ENCODE measurements around the gene SEMA4A.
"Not testable (repeated sequence)": the region's sequence is repeated elsewhere in the genome, so short reads cannot be mapped to it uniquely, and the experiment has no call there.

The SEMA4A gene

DNA sequence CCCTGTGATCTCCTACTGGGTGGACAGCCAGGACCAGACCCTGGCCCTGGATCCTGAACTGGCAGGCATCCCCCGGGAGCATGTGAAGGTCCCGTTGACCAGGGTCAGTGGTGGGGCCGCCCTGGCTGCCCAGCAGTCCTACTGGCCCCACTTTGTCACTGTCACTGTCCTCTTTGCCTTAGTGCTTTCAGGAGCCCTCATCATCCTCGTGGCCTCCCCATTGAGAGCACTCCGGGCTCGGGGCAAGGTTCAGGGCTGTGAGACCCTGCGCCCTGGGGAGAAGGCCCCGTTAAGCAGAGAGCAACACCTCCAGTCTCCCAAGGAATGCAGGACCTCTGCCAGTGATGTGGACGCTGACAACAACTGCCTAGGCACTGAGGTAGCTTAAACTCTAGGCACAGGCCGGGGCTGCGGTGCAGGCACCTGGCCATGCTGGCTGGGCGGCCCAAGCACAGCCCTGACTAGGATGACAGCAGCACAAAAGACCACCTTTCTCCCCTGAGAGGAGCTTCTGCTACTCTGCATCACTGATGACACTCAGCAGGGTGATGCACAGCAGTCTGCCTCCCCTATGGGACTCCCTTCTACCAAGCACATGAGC lies 23.3 kb downstream of the SEMA4A start:
- Histone ChIP-seq H3K36me3 (ENCODE audit: control insufficient read depth in 5 of 5, insufficient read depth in 5 of 5, low read length in 5 of 5) (peaks cover 0 to 17% (median 14%) of the 10 kb centered on the region in 5 donors), H3K27me3 (ENCODE audit: control insufficient read depth in 5 of 5, insufficient read depth in 4 of 5, low read length in 5 of 5) (peaks cover 0 to 3% (median 0%) of the 10 kb centered on the region in 5 donors), H3K4me3 (ENCODE audit: low read depth in 1 of 5, low read length in 5 of 5) (no peak overlapping the region), H3K9me3 (ENCODE audit: control insufficient read depth in 5 of 5, low read length in 5 of 5) (no peaks in the 10 kb centered on the region), H3K9ac (ENCODE audit: low read length in 5 of 5) (no peak overlapping the region), H3K4me1 (ENCODE audit: control insufficient read depth in 5 of 5, insufficient read depth in 5 of 5, low read length in 5 of 5) (no peaks in the 10 kb centered on the region), H3K27ac (ENCODE audit: low read depth, low read length) (no peak overlapping the region)

DNA sequence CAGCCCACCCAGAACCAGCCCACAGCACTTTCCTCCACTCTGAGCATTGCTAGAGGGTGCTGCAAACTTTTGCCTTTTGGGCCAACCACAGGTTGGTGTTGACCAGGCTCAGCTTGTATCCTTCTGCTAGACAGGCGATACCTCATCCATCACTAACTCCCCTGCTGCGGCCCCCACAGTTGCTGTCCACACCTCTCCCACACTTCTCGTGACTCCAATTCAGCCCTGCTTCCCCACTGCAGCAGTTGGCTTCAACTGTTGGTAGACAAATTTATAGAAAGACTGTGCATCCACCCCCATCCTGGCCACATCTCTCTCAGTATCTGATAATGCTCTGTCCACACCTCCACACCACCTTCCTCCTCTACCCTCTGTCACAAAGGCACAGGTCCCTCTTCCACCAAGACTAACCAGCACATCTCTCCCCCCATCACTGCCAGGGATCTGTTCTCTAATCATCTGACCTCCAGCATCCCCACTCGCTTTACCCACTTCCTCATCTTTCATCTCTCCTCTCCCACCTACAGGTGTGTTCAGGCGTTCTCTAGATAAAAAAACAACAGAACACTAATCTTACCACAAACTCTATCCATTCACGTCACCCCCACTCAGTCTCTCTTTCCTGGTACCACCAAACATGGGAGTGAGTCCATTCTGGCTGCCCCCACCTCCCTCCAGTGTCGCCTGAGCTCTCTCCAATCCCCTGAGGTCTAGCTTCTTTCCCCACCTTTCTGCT lies 24.7 kb downstream of the SEMA4A start:
- H3K9ac ChIP-seq (ENCODE audit: low read length in 5 of 5) = no peak overlapping the region
- peaks cover 0 to 3% (median 0%) of the 10 kb centered on the region in 5 donors for H3K27me3 ChIP-seq (ENCODE audit: control insufficient read depth in 5 of 5, insufficient read depth in 4 of 5, low read length in 5 of 5)
- no peak overlapping the region for H3K4me3 ChIP-seq (ENCODE audit: low read depth in 1 of 5, low read length in 5 of 5)
- H3K27ac ChIP-seq (ENCODE audit: low read depth, low read length) = no peak overlapping the region
- H3K9me3 ChIP-seq (ENCODE audit: control insufficient read depth in 5 of 5, low read length in 5 of 5) = no peaks in the 10 kb centered on the region
- H3K36me3 ChIP-seq (ENCODE audit: control insufficient read depth in 5 of 5, insufficient read depth in 5 of 5, low read length in 5 of 5) = peaks cover 0 to 17% (median 9%) of the 10 kb centered on the region in 5 donors
- no peaks in the 10 kb centered on the region for H3K4me1 ChIP-seq (ENCODE audit: control insufficient read depth in 5 of 5, insufficient read depth in 5 of 5, low read length in 5 of 5)

DNA sequence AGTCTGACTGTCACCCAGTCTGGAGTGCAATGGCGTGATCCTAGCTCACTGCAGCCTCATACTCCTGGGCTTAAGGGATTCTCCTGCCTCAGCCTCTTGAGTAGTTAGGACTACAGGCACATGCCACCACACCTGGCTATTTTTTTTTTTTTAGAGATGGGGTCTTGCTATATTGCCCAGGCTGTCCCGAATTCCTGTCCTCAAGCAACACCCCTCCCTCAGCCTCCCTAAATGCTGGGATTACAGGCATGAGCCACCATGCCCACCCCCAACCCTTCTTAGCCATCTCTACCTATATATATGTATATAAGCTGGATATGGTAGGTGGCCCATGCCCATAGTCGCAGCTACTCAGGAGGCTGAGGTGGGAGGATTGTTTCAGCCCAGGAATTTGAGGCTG lies 27.1 kb downstream of the SEMA4A start:
- H3K27me3 ChIP-seq (ENCODE audit: control insufficient read depth in 5 of 5, insufficient read depth in 4 of 5, low read length in 5 of 5) = peaks cover 0 to 3% (median 0%) of the 10 kb centered on the region in 5 donors
- H3K36me3 ChIP-seq (ENCODE audit: control insufficient read depth in 5 of 5, insufficient read depth in 5 of 5, low read length in 5 of 5) = peaks cover 0 to 17% (median 5%) of the 10 kb centered on the region in 5 donors
- no peaks in the 10 kb centered on the region for H3K4me1 ChIP-seq (ENCODE audit: control insufficient read depth in 5 of 5, insufficient read depth in 5 of 5, low read length in 5 of 5)
- no peak overlapping the region for H3K4me3 ChIP-seq (ENCODE audit: low read depth in 1 of 5, low read length in 5 of 5)
- H3K27ac ChIP-seq (ENCODE audit: low read depth, low read length) = no peak overlapping the region
- no peak overlapping the region for H3K9ac ChIP-seq (ENCODE audit: low read length in 5 of 5)
- no peaks in the 10 kb centered on the region for H3K9me3 ChIP-seq (ENCODE audit: control insufficient read depth in 5 of 5, low read length in 5 of 5)

DNA sequence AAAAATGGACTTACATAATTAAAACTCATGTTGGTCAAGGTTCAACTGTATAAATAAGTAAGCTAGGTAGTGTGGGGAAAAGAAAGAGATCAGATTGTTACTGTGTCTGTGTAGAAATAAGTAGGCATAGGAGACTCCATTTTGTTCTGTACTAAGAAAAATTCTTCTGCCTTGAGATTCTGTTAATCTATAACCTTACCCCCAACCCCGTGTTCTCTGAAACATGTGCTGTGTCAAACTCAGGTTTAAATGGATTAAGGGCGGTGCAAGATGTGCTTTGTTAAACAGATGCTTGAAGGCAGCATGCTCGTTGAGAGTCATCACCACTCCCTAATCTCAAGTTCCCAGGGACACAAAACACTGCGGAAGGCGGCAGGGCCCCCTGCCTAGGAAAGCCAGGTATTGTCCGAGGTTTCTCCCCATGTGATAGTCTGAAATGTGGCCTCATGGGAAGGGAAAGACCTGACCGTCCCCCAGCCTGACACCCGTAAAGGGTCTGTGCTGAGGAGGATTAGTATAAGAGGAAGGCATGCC lies 28.1 kb downstream of the SEMA4A start:
- H3K4me3 ChIP-seq (ENCODE audit: low read depth in 1 of 5, low read length in 5 of 5); H3K27ac ChIP-seq (ENCODE audit: low read depth, low read length): not testable (repeated sequence)
- H3K36me3 ChIP-seq (ENCODE audit: control insufficient read depth in 5 of 5, insufficient read depth in 5 of 5, low read length in 5 of 5) = peaks cover 0 to 13% (median 5%) of the 10 kb centered on the region in 5 donors

DNA sequence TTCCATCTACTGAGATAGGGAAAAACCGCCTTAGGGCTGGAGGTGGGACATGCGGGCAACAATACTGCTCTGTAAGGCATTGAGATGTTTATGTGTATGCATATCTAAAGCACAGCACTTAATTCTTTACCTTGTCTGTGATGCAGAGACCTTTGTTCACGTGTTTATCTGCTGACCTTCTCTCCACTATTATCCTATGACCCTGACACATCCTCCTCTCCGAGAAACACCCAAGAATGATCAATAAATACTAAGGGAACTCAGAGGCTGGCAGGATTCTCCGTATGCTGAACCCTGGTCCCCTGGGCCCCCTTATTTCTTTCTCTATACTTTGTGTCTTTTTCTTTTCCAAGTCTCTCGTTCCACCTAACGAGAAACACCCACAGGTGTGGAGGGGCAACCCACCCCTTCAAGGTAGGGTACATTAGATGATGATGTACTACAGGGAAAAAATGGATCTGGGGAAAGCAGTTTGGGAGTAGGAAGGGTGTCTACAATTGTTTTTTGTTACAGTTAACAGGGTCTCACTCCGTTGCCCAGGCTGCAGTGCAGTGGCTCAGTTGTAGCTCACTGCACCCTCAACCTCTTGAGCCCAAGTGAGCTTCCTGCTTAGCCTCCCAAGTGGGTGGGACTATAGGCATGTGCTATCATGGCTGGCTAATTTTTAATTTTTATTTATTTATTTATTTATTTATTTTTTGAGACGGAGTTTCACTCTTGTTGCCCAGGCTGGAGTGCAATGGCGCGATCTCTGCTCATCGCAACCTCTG lies 28.8 kb downstream of the SEMA4A start:
- not testable (repeated sequence) for H3K4me1 ChIP-seq (ENCODE audit: control insufficient read depth in 5 of 5, insufficient read depth in 5 of 5, low read length in 5 of 5); H3K36me3 ChIP-seq (ENCODE audit: control insufficient read depth in 5 of 5, insufficient read depth in 5 of 5, low read length in 5 of 5); H3K9ac ChIP-seq (ENCODE audit: low read length in 5 of 5); H3K9me3 ChIP-seq (ENCODE audit: control insufficient read depth in 5 of 5, low read length in 5 of 5); H3K27ac ChIP-seq (ENCODE audit: low read depth, low read length); H3K27me3 ChIP-seq (ENCODE audit: control insufficient read depth in 5 of 5, insufficient read depth in 4 of 5, low read length in 5 of 5); H3K4me3 ChIP-seq (ENCODE audit: low read depth in 1 of 5, low read length in 5 of 5)

More for the DNA sequence above, 28.1 kb downstream of the SEMA4A start:
- H3K9ac ChIP-seq (ENCODE audit: low read length in 5 of 5); H3K4me1 ChIP-seq (ENCODE audit: control insufficient read depth in 5 of 5, insufficient read depth in 5 of 5, low read length in 5 of 5); H3K27me3 ChIP-seq (ENCODE audit: control insufficient read depth in 5 of 5, insufficient read depth in 4 of 5, low read length in 5 of 5); H3K9me3 ChIP-seq (ENCODE audit: control insufficient read depth in 5 of 5, low read length in 5 of 5): not testable (repeated sequence)

DNA sequence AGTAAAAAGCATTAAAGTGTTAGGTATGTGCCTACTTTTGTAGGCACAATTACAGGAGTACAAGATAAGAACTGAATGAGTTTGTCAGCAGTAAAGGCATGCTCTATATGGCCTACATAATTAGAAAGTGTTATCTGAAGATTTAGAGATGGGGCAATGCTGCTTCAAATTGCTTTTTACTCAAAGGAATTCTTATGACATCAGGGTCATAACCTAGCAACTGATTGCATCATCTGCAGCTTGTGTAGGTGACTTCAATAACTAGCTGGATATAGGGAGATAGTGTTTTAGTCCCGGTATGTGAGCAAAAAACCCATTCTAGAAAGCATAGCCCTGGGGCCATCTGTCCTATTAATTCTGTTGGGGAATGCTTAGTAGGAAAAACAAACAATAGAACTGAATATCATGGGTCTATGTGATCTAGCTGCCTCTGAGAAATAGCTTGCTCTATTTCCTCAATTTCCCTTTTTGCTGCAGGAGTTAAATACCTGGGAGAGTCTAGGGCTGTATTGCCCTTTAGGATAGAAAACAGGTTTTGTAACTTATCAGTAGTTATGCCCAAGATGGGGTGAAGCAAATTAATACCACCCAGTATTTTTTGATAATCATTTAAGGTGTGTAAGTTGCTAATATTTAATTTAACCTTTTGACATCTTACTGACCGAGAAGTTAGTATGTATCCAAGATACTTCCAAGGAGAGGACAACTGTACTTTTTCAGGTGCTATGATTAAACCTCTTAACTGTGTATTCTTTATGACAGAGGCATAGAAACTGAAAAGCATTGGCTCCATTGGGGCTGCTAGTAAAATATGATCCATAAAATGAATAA lies 33.2 kb downstream of the SEMA4A start:
- H3K4me3 ChIP-seq (ENCODE audit: low read depth in 1 of 5, low read length in 5 of 5); H3K36me3 ChIP-seq (ENCODE audit: control insufficient read depth in 5 of 5, insufficient read depth in 5 of 5, low read length in 5 of 5); H3K9me3 ChIP-seq (ENCODE audit: control insufficient read depth in 5 of 5, low read length in 5 of 5); H3K4me1 ChIP-seq (ENCODE audit: control insufficient read depth in 5 of 5, insufficient read depth in 5 of 5, low read length in 5 of 5); H3K27me3 ChIP-seq (ENCODE audit: control insufficient read depth in 5 of 5, insufficient read depth in 4 of 5, low read length in 5 of 5); H3K27ac ChIP-seq (ENCODE audit: low read depth, low read length); H3K9ac ChIP-seq (ENCODE audit: low read length in 5 of 5): not testable (repeated sequence)

DNA sequence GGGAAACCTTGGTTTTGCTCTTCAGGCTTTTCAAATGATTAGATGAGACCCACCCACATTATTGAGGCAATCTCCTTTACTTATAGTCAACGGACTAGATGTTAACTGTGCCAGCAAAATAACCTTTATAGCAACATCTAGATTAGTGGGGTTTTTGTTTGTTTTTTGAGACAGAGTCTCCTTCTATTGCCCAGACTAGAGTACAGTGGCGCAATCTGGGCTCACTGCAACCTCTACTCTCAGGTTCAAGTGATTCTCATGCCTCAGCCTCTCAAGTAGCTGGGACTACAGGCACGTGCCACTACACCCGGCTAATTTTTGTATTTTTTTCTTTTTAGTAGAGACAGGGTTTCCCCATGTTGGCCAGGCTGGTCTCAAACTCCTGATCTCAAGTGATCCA lies 36.9 kb downstream of the SEMA4A start:
- peaks cover 4 to 17% (median 14%) of the 10 kb centered on the region in 5 donors for H3K4me1 ChIP-seq (ENCODE audit: control insufficient read depth in 5 of 5, insufficient read depth in 5 of 5, low read length in 5 of 5)
- not testable (repeated sequence) for H3K4me3 ChIP-seq (ENCODE audit: low read depth in 1 of 5, low read length in 5 of 5)

DNA sequence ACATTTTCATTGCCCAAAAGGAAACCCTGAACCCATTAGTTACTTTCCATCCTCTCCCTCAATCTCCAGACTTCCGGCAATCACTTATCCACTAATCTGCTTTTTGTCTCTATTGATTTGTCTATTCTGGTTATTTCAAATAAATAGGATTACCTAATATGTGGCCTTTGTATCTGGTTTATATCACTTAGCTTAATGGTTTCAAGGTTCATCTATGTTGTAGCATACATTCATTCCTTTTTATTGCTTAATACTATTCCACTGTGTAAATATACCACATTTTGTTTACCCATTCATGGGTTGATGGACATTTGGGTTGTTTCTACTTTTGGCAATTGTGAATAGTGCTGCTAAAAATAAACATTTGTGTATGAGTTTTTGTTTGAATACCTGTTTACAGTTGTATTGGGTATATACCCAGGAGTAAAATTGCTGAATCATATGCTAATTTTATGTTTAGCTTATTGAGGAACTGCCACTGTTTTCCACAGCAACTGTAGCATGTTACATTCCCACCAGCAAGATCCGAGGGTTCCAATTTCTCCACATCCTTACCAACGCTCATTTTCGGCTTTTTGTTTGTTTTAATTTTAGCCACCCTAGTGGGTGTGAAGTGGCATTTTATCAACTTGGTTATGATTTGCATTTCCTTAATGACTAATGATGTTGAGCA lies 38.0 kb downstream of the SEMA4A start:
- Histone ChIP-seq H3K4me3 (ENCODE audit: low read depth in 1 of 5, low read length in 5 of 5) (no peak overlapping the region), H3K36me3 (ENCODE audit: control insufficient read depth in 5 of 5, insufficient read depth in 5 of 5, low read length in 5 of 5) (peaks cover 0 to 5% (median 0%) of the 10 kb centered on the region in 5 donors), H3K27me3 (ENCODE audit: control insufficient read depth in 5 of 5, insufficient read depth in 4 of 5, low read length in 5 of 5) (no peaks in the 10 kb centered on the region), H3K27ac (ENCODE audit: low read depth, low read length) (no peak overlapping the region), H3K9me3 (ENCODE audit: control insufficient read depth in 5 of 5, low read length in 5 of 5) (no peaks in the 10 kb centered on the region), H3K4me1 (ENCODE audit: control insufficient read depth in 5 of 5, insufficient read depth in 5 of 5, low read length in 5 of 5) (peaks cover 4 to 28% (median 17%) of the 10 kb centered on the region in 5 donors), H3K9ac (ENCODE audit: low read length in 5 of 5) (no peak overlapping the region)

More for the DNA sequence above, 36.9 kb downstream of the SEMA4A start:
- H3K9me3 ChIP-seq (ENCODE audit: control insufficient read depth in 5 of 5, low read length in 5 of 5); H3K36me3 ChIP-seq (ENCODE audit: control insufficient read depth in 5 of 5, insufficient read depth in 5 of 5, low read length in 5 of 5); H3K27ac ChIP-seq (ENCODE audit: low read depth, low read length); H3K27me3 ChIP-seq (ENCODE audit: control insufficient read depth in 5 of 5, insufficient read depth in 4 of 5, low read length in 5 of 5); H3K9ac ChIP-seq (ENCODE audit: low read length in 5 of 5): not testable (repeated sequence)

DNA sequence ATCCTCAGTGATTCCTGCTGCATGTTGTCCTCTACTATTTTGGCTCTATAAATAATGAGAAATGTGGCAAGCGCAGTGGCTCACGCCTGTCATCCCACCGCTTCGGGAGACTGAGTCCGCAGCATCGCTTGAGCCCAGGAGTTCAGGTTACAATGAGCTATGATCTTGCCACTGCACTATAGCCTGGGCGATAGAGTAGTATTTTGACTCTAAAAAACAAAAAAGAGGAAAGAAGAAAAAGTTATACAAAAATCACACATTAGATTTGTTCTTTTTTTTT lies 39.8 kb downstream of the SEMA4A start:
- peak overlapping the region; percentile 66 to 99 (median 92) for H3K4me3 ChIP-seq (ENCODE audit: low read depth in 1 of 5, low read length in 5 of 5)
- H3K4me1 ChIP-seq (ENCODE audit: control insufficient read depth in 5 of 5, insufficient read depth in 5 of 5, low read length in 5 of 5) = peaks cover 4 to 41% (median 19%) of the 10 kb centered on the region in 5 donors
- H3K27me3 ChIP-seq (ENCODE audit: control insufficient read depth in 5 of 5, insufficient read depth in 4 of 5, low read length in 5 of 5) = no peaks in the 10 kb centered on the region
- peaks cover 0 to 10% (median 0%) of the 10 kb centered on the region in 5 donors for H3K36me3 ChIP-seq (ENCODE audit: control insufficient read depth in 5 of 5, insufficient read depth in 5 of 5, low read length in 5 of 5)
- H3K9ac ChIP-seq (ENCODE audit: low read length in 5 of 5) = peak overlapping the region in 4 of 5 donors; percentile 44 to 86 (median 76)
- H3K27ac ChIP-seq (ENCODE audit: low read depth, low read length) = peak overlapping the region; percentile 66
- no peaks in the 10 kb centered on the region for H3K9me3 ChIP-seq (ENCODE audit: control insufficient read depth in 5 of 5, low read length in 5 of 5)

Data from subcutaneous abdominal adipose tissue (tissue), 5 donors.